SK-N-SH (cell line): ENCODE results near the gene CCDC47. TPM values are rescaled to one million over a fixed set of nuclear protein-coding genes. Genes with fewer than 3 reads are reported as not detected.

Experiments
- CTCF ChIA-PET: fragments of 300-600, 350-600 bp; formaldehyde crosslinking; extraction: SDS; loops from one replicate; lab custom pipeline; 2021; lab: Yijun Ruan, JAX
- POLR2A ChIA-PET: fragments of 350-600 bp; sonication (Branson Sonifier 250); formaldehyde crosslinking; extraction: SDS; loops from one replicate; lab custom pipeline; 2020; ENCODE audit warnings: antibody characterized with exemption, inconsistent platforms; lab: Yijun Ruan, JAX
- DNase-seq: peaks from one replicate; pipeline ENCODE4 v3.0.0; 2012
- H2AFZ ChIP-seq: fragments of 200-600 bp; sonication (generic); 2 replicates; pipeline ENCODE4 v1.8.1; 2016; ENCODE audit warnings: antibody characterized with exemption, mild to moderate bottlenecking, low read depth
- H3F3A ChIP-seq: fragments of 200-600 bp; sonication (generic); replicated peaks from 2 replicates; pipeline ENCODE3; 2016; ENCODE audit warnings: antibody characterized with exemption, mild to moderate bottlenecking; ENCODE audit not compliant: insufficient read depth
- H3K27ac ChIP-seq, 2 experiments: fragments of 200-500 bp in 1 of 2; fragments of 200-600 bp in 1 of 2; sonication (Bioruptor generic) in 1 of 2; sonication (generic), shearing (Covaris generic) in 1 of 2; 2 replicates each; pipeline versions ENCODE4 v1.5.1 to v1.6.1; 2014 to 2016; ENCODE audit warnings: low read depth in 2 of 2, inconsistent platforms in 1 of 2, low read length in 1 of 2, mild to moderate bottlenecking in 1 of 2, mixed read lengths in 1 of 2
- H3K27me3 ChIP-seq: fragments of 200-600 bp; sonication (generic), shearing (Covaris generic); 2 replicates; pipeline ENCODE4 v1.6.1; 2016; ENCODE audit warnings: mixed run types; ENCODE audit not compliant: insufficient read depth
- H3K36me3 ChIP-seq, 2 experiments: fragments of 200-500 bp in 1 of 2; fragments of 200-600 bp in 1 of 2; sonication (Bioruptor generic) in 1 of 2; sonication (generic) in 1 of 2; replicated peaks in 1 of 2; 2 replicates each; pipeline versions ENCODE3 to v1.5.1; 2014 to 2016; ENCODE audit warnings: low read length in 1 of 2, mild to moderate bottlenecking in 1 of 2; ENCODE audit not compliant: insufficient read depth in 2 of 2, control insufficient read depth in 1 of 2
- H3K4me1 ChIP-seq, 2 experiments: fragments of 200-500 bp in 1 of 2; fragments of 200-600 bp in 1 of 2; sonication (Bioruptor generic) in 1 of 2; sonication (generic), shearing (Covaris generic) in 1 of 2; 2 replicates each; pipeline versions ENCODE4 v1.5.1 to v1.6.1; 2014 to 2016; ENCODE audit warnings: low read depth in 1 of 2, low read length in 1 of 2, mixed run types in 1 of 2; ENCODE audit not compliant: insufficient read depth in 2 of 2, control insufficient read depth in 1 of 2
- H3K4me2 ChIP-seq: fragments of 200-600 bp; sonication (generic), shearing (Covaris generic); 2 replicates; pipeline ENCODE4 v1.6.1; 2017; ENCODE audit warnings: mixed run types
- H3K4me3 ChIP-seq, 2 experiments: fragments of 200-500 bp in 1 of 2; fragments of 200-600 bp in 1 of 2; sonication (Bioruptor generic) in 1 of 2; sonication (generic), shearing (Covaris generic) in 1 of 2; 2 replicates each; pipeline versions ENCODE4 v1.5.1 to v1.8.1; 2014 to 2016; ENCODE audit warnings: low read depth in 2 of 2, inconsistent platforms in 1 of 2, low read length in 1 of 2, mild to moderate bottlenecking in 1 of 2, mixed read lengths in 1 of 2, moderate library complexity in 1 of 2
- H3K79me2 ChIP-seq: fragments of 200-600 bp; sonication (generic); 2 replicates; pipeline ENCODE4 v1.8.1; 2017; ENCODE audit warnings: mild to moderate bottlenecking; ENCODE audit not compliant: insufficient read depth
- H3K9ac ChIP-seq: fragments of 200-600 bp; sonication (generic); 2 replicates; pipeline ENCODE4 v1.6.1; 2017; ENCODE audit warnings: mixed run types
- H3K9me2 ChIP-seq: fragments of 200-600 bp; sonication (generic); 2 replicates; pipeline ENCODE4 v1.6.1; 2017; ENCODE audit warnings: mixed run types
- H3K9me3 ChIP-seq: fragments of 200-600 bp; sonication (generic); 2 replicates; pipeline ENCODE4 v1.6.1; 2017; ENCODE audit warnings: mixed run types, mild to moderate bottlenecking, moderate library complexity
- H4K20me1 ChIP-seq: fragments of 200-600 bp; sonication (generic); 2 replicates; pipeline ENCODE4 v1.6.1; 2017; ENCODE audit warnings: mild to moderate bottlenecking, mixed run types; ENCODE audit not compliant: insufficient read depth
- CHD2 ChIP-seq: fragments of 150-350 bp; IDR thresholded peaks from 2 replicates; pipeline ENCODE4 v1.6.1; 2018; ENCODE audit warnings: low read length; ENCODE audit not compliant: partially characterized antibody
- FOSL2 ChIP-seq: IDR thresholded peaks from 2 replicates; pipeline ENCODE4 v1.4.0; 2012; ENCODE audit warnings: low read depth, mild to moderate bottlenecking, moderate library complexity, borderline replicate concordance
- FOXM1 ChIP-seq: IDR thresholded peaks from 2 replicates; pipeline ENCODE4 v1.4.0; 2012; ENCODE audit warnings: low read depth, mild to moderate bottlenecking
- IRF3 ChIP-seq: fragments of 150-350 bp; IDR thresholded peaks from 2 replicates; pipeline ENCODE4 v1.6.1; 2016; ENCODE audit warnings: mild to moderate bottlenecking, low read depth, low read length
- JUND ChIP-seq: IDR thresholded peaks from 2 replicates; pipeline ENCODE4 v1.4.0; 2012
- MAX ChIP-seq: IDR thresholded peaks from 2 replicates; pipeline ENCODE4 v1.4.0; 2012; ENCODE audit warnings: low read depth
- NFIC ChIP-seq: IDR thresholded peaks from 2 replicates; pipeline ENCODE4 v1.4.0; 2012; ENCODE audit warnings: borderline replicate concordance
- PBX3 ChIP-seq: IDR thresholded peaks from 2 replicates; pipeline ENCODE4; 2012
- RFX5 ChIP-seq: IDR thresholded peaks from 2 replicates; pipeline ENCODE4 v1.6.1; 2012; ENCODE audit warnings: mild to moderate bottlenecking, improper control_type of control experiment, low read length
- SIN3A ChIP-seq: IDR thresholded peaks from 2 replicates; pipeline ENCODE4 v1.6.1; 2012; ENCODE audit warnings: low read depth, mild to moderate bottlenecking, low read length, moderate library complexity, borderline replicate concordance
- SMC3 ChIP-seq: IDR thresholded peaks from 2 replicates; pipeline ENCODE4 v1.6.1; 2012; ENCODE audit warnings: low read depth, low read length, improper control_type of control experiment
- TAF1 ChIP-seq: IDR thresholded peaks from 2 replicates; pipeline ENCODE4 v1.6.1; 2012; ENCODE audit warnings: low read depth, mild to moderate bottlenecking, low read length, moderate library complexity, borderline replicate concordance
- TCF12 ChIP-seq: IDR thresholded peaks from 2 replicates; pipeline ENCODE4 v1.4.0; 2012
- USF2 ChIP-seq: fragments of 150-350 bp; IDR thresholded peaks from 2 replicates; pipeline ENCODE4 v1.6.1; 2017; ENCODE audit warnings: antibody characterized with exemption, low read length, low read depth, borderline replicate concordance
- ZBTB33 ChIP-seq: IDR thresholded peaks from 2 replicates; pipeline ENCODE4 v1.4.0; 2012; ENCODE audit warnings: low read depth, borderline replicate concordance
- WGBS: methylation state at CpG from one replicate; pipeline ENCODE4 v1.1.6; 2017; ENCODE audit warnings: low lambda C conversion rate; 5-methylcytosine and 5-hydroxymethylcytosine counted together
- polyA plus RNA-seq, 3 experiments: library from polyadenylated mRNA; depleted of rRNA; stranded (reverse); fragments of >200 nt; gene quantifications; 2 replicates each; pipeline ENCODE4 v1.2.3, GENCODE V29; 2012

CCDC47 gene
- polyA plus RNA-seq, 1 of the 3 experiments (the other 2 are of a cell fraction): 76.6 TPM

GRCh38 chr17:63785556-63785955, 12.2 kb upstream of the CCDC47 start:
- Histone ChIP-seq H3K4me2 (peak overlapping the region; percentile 25), H3F3A (peaks cover 13% of the 10 kb centered on the region), H3K27me3 (no peaks in the 10 kb centered on the region), H3K4me1 (peaks cover 0 to 19% of the 10 kb centered on the region in 2 experiments; a peak in 3 of 4 replicates), H2AFZ (no peak overlapping the region), H3K9me2 (no peaks in the 10 kb centered on the region), H3K4me3 (no peak overlapping the region), H3K9me3 (no peaks in the 10 kb centered on the region), H3K79me2 (peaks cover 100% of the 10 kb centered on the region), H3K9ac (no peak overlapping the region), H3K36me3 (peaks cover 29 to 74% of the 10 kb centered on the region in 2 experiments), H4K20me1 (peaks cover 84% of the 10 kb centered on the region), H3K27ac (peak overlapping the region in 1 of 2 experiments; percentile 60; a peak in 2 of 4 replicates)
- POLR2A ChIA-PET: no interaction called here
- 85% methylated on average over 1 of the region's 1 CpG for WGBS
- DNase-seq: no peak
- TF ChIP-seq NFIC: peak; percentile 43; the same call in 1 of the 2 replicates
- no peak for TF ChIP-seq FOXM1
- TF ChIP-seq TCF12: peak; percentile 17; the same call in 1 of the 2 replicates
- TF ChIP-seq FOSL2: peak; percentile 41; the same call in 1 of the 2 replicates
- TF ChIP-seq RFX5: no peak
- no peak for TF ChIP-seq ZBTB33
- TF ChIP-seq PBX3: peak; percentile 15; the same call in 1 of the 2 replicates
- peak; percentile 44; the same call in 1 of the 2 replicates for TF ChIP-seq JUND
- no peak for TF ChIP-seq SMC3
- TF ChIP-seq USF2: no peak
- CTCF ChIA-PET: interaction anchor here (1.1 to 4.3 kb wide), 5 partner anchors 11 to 49 kb away, joined by 3 to 26 read pairs (median 4); partner anchors contain the start of genes CCDC47 and DDX42

GRCh38 chr17:63783522-63783921, 10.1 kb upstream of the CCDC47 start:
- WGBS: 81% methylated on average over 6 of the region's 6 CpGs
- TF ChIP-seq IRF3 (no peak), JUND (no peak), TAF1 (no peak), USF2 (no peak), CHD2 (no peak), MAX (no peak), FOSL2 (no peak), SIN3A (no peak), NFIC (no peak), PBX3 (no peak)

More at GRCh38 chr17:63783522-63783921, 10.1 kb upstream of the CCDC47 start:
- H3K4me2 ChIP-seq: peak overlapping the region; percentile 33
- H3K9me3 ChIP-seq: no peaks in the 10 kb centered on the region
- POLR2A ChIA-PET: interaction anchor here (1.4 kb wide), 1 partner anchor 10 kb away, joined by 7 read pairs; the partner anchor contains the start of genes CCDC47 and DDX42
- no peak overlapping the region for H2AFZ ChIP-seq
- no peak overlapping the region for H3K9ac ChIP-seq
- H3K27me3 ChIP-seq: no peaks in the 10 kb centered on the region
- peak overlapping the region in 1 of 2 experiments; percentile 60; a peak in 1 of 4 replicates for H3K27ac ChIP-seq
- H3K79me2 ChIP-seq: peaks cover 100% of the 10 kb centered on the region
- H3F3A ChIP-seq: peaks cover 16% of the 10 kb centered on the region
- H3K4me3 ChIP-seq: no peak overlapping the region
- peaks cover 0 to 22% of the 10 kb centered on the region in 2 experiments; a peak in 3 of 4 replicates for H3K4me1 ChIP-seq
- H4K20me1 ChIP-seq: peaks cover 91% of the 10 kb centered on the region
- H3K9me2 ChIP-seq: no peaks in the 10 kb centered on the region
- CTCF ChIA-PET: interaction anchor here (0.6 to 2.4 kb wide), 7 partner anchors 10 to 349 kb away, joined by 3 to 9 read pairs (median 5); no protein-coding TSS in a partner anchor
- H3K36me3 ChIP-seq: peaks cover 29 to 72% of the 10 kb centered on the region in 2 experiments
- no peak for DNase-seq
